ENCODE results near the gene CYB561A3. TPM values are rescaled to one million over a fixed set of nuclear protein-coding genes. Genes with fewer than 3 reads are reported as not detected.
"Not testable (repeated sequence)": the region's sequence is repeated elsewhere in the genome, so short reads cannot be mapped to it uniquely, and the experiment has no call there.

CYB561A3 gene
- total and polyA plus RNA-seq, 7 experiments from 2014 or later = 37.9 to 73.8 (median 45.5) TPM

DNA sequence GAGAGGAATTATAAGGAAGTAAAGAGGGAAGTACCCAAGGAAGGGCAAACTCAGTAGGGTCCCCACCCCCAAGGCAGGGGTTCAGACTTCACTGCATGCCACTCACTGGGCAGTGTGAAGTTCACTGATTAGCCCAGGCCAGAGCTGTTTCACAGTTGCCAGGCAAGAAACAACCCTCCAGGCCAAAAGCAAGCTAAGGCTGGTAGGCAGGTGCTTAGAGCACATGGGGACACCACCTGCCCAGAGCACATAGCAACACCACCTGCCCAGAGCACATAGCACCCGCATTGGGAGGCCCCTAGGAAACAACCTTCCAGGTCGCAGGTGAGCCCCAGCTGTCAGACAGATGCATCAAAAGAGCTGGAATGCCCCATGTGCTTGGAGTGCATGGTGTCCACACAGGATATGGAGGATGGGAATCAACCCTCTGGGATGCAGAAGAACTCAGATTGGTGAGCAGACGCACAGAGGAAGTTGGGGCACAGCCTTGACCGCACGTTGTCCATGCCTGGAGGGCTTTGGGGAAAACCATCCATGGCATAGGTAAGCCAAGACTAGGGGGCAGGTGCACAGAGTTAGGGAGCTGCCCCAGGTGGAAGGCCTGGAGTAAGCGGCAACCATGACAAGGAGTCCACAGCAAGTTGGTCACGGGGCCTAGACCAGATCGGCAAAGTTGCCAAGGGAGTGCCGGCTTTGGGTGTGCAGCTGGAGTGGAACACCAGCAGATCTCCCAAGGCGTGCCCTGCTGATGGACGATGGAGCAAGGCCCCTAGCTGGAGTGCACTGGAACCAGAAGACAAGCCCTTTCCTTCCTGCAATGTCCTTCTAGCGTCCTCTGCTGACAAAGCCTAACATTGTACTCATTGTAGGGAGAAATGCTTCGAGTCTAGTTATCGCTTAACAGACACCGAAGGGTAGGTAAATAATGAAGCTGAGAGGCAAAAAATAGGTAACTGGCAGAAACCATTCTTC lies 22.9 kb upstream of the CYB561A3 start:
- H3K4me1 Mint-ChIP-seq = peaks cover 0 to 9% (median 7%) of the 10 kb centered on the region in 7 donors
- ATAC-seq = no peak
- no peak overlapping the region for H3K4me3 ChIP-seq (ENCODE audit: low read length)
- H3K9me3 Mint-ChIP-seq = peaks cover 0 to 1% (median 0%) of the 10 kb centered on the region in 11 donors
- CTCF ChIA-PET = interaction anchor here (0.8 to 7.2 kb wide), 16 partner anchors 9 to 553 kb away, joined by 3 to 184 read pairs (median 5); partner anchors contain the start of genes CYB561A3, DDB1, TKFC and TMEM138
- H3K27ac ChIP-seq (ENCODE audit: low read depth, low read length) = no peak overlapping the region
- H3K27me3 Mint-ChIP-seq = no peaks in the 10 kb centered on the region
- no peaks in the 10 kb centered on the region for H3K36me3 ChIP-seq (ENCODE audit: control insufficient read depth in 2 of 3, insufficient read depth in 3 of 3, low read length in 3 of 3)
- H3K4me1 ChIP-seq (ENCODE audit: control insufficient read depth in 2 of 2, insufficient read depth in 2 of 2, low read length in 2 of 2) = no peaks in the 10 kb centered on the region
- H3K4me3 Mint-ChIP-seq = no peak overlapping the region
- H3K27me3 ChIP-seq (ENCODE audit: control insufficient read depth in 2 of 2, insufficient read depth in 2 of 2, low read length in 2 of 2) = no peaks in the 10 kb centered on the region
- H3K9me3 ChIP-seq (ENCODE audit: control insufficient read depth in 2 of 3, low read length in 3 of 3) = no peaks in the 10 kb centered on the region
- POLR2A ChIA-PET = interaction anchor here (2.9 to 6.5 kb wide), 2 partner anchors 22 to 49 kb away, joined by 14 to 70 read pairs; partner anchors contain the start of genes CYB561A3, DDB1, TKFC and TMEM138
- H3K27ac Mint-ChIP-seq = peak overlapping the region in 1 of 9 donors; percentile 30
- intact Hi-C loops (cut with micrococcal nuclease) = loop anchor here (1.0 to 5.0 kb wide), 7 partner anchors 22 to 609 kb away; partner anchors contain the start of genes CYB561A3 (in 1 of the 2) and TMEM138 (in 1 of the 2)
- peaks cover 0 to under 1% (median 0%) of the 10 kb centered on the region in 5 donors for H3K36me3 Mint-ChIP-seq
- no peak for DNase-seq

DNA sequence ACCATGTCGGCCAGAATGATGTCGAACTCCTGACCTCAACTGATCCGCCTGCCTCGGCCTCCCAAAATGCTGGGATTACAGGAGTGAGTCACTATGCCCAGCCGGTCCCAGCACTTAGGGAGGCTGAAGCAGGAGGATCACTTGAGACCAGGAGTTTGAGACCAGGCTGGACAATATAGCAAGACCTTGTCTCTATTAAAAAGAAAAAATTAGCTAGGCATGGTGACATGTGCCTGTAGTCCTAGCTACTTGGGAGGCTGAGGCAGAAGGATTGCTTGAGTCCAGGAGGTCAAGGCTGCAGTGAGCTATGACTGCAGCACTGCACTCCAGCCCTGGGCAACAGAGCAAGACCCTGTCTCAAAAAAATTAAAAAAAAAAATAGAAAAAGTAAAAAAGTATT lies 22.2 kb upstream of the CYB561A3 start:
- H3K36me3 ChIP-seq (ENCODE audit: control insufficient read depth in 2 of 3, insufficient read depth in 3 of 3, low read length in 3 of 3); DNase-seq; H3K9me3 Mint-ChIP-seq; H3K4me3 ChIP-seq (ENCODE audit: low read length); H3K27me3 Mint-ChIP-seq; ATAC-seq; H3K4me3 Mint-ChIP-seq; intact Hi-C loops (cut with micrococcal nuclease); H3K27me3 ChIP-seq (ENCODE audit: control insufficient read depth in 2 of 2, insufficient read depth in 2 of 2, low read length in 2 of 2); H3K4me1 ChIP-seq (ENCODE audit: control insufficient read depth in 2 of 2, insufficient read depth in 2 of 2, low read length in 2 of 2); H3K4me1 Mint-ChIP-seq; H3K36me3 Mint-ChIP-seq; H3K27ac Mint-ChIP-seq; H3K27ac ChIP-seq (ENCODE audit: low read depth, low read length); H3K9me3 ChIP-seq (ENCODE audit: control insufficient read depth in 2 of 3, low read length in 3 of 3): not testable (repeated sequence)
- POLR2A ChIA-PET = interaction anchor here (6.5 kb wide), 1 partner anchor 48 kb away, joined by 70 read pairs; the partner anchor contains the start of genes DDB1 and TKFC
- CTCF ChIA-PET = interaction anchor here (1.7 to 7.2 kb wide), 2 partner anchors 18 to 48 kb away, joined by 4 to 184 read pairs; partner anchors contain the start of genes DDB1 and TKFC

DNA sequence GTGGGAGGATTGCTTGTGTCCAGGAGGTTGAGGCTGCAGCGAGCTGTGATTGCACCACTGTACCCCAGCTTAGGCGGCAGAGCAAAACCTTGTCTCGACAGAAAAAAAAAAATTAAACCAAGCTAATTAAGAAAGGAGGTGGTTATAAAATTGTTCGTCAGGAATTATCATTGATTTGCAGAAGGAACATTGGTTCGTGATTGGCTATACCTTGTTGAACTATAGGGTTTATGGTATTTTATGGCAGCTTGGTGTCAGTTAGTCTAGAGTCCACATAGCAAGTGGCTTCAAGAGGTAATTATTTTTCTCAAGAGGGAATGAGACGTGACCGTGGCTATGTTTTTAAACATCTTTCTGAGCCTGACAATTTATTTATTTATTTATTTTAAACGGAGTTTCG lies 19.2 kb upstream of the CYB561A3 start:
- ATAC-seq (no peak), DNase-seq (no peak)
- Histone ChIP-seq H3K4me3 (ENCODE audit: low read length) (no peak overlapping the region), H3K9me3 (ENCODE audit: control insufficient read depth in 2 of 3, low read length in 3 of 3) (no peaks in the 10 kb centered on the region), H3K36me3 (ENCODE audit: control insufficient read depth in 2 of 3, insufficient read depth in 3 of 3, low read length in 3 of 3) (no peaks in the 10 kb centered on the region), H3K27ac (ENCODE audit: low read depth, low read length) (no peak overlapping the region), H3K4me1 (ENCODE audit: control insufficient read depth in 2 of 2, insufficient read depth in 2 of 2, low read length in 2 of 2) (no peaks in the 10 kb centered on the region), H3K27me3 (ENCODE audit: control insufficient read depth in 2 of 2, insufficient read depth in 2 of 2, low read length in 2 of 2) (no peaks in the 10 kb centered on the region)
- Mint-ChIP-seq H3K27ac (no peak overlapping the region), H3K36me3 (peaks cover 0 to 10% (median 6%) of the 10 kb centered on the region in 5 donors), H3K9me3 (no peaks in the 10 kb centered on the region), H3K4me3 (no peak overlapping the region), H3K4me1 (peaks cover 0 to 9% (median 7%) of the 10 kb centered on the region in 7 donors), H3K27me3 (no peaks in the 10 kb centered on the region)
- intact Hi-C loops (cut with micrococcal nuclease) = no loop called here
- CTCF ChIA-PET = interaction anchor here (0.6 to 7.2 kb wide), 3 partner anchors 16 to 45 kb away, joined by 5 to 184 read pairs (median 6); partner anchors contain the start of genes DDB1, TKFC and TMEM138
- POLR2A ChIA-PET = interaction anchor here (0.7 kb wide), 2 partner anchors 275 to 1743 kb away, joined by 3 to 7 read pairs; no protein-coding TSS in a partner anchor

DNA sequence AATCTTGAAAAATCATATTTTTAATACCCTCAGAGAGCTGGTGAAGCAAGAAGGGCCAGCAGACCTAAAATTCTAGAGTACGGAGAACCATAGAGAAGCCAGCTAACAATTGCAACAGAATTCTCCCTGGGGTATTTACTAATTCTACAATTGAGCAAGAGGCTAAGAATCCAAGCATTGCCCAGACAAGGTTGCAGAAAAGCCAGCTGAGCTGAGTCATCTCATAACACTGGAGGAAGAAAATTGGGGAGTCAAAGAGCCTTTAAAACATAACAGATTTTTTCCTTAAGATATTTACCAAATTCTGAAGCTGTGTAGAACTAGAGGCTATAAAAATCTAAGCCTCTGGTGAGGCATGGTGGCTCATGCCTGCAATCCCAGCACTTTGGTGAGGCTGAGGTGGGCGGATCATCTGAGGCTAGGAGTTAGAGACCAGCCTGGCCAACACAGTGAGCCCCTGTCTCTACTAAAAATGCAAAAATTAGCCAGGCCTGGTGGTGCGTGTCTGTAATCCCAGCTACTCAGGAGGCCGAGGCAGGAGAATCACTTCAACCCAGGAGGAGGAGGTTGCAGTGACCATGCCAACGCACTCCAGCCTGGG lies 17.1 kb upstream of the CYB561A3 start:
- H3K36me3 ChIP-seq (ENCODE audit: control insufficient read depth in 2 of 3, insufficient read depth in 3 of 3, low read length in 3 of 3) = peaks cover 0 to 4% (median 0%) of the 10 kb centered on the region in 3 experiments

DNA sequence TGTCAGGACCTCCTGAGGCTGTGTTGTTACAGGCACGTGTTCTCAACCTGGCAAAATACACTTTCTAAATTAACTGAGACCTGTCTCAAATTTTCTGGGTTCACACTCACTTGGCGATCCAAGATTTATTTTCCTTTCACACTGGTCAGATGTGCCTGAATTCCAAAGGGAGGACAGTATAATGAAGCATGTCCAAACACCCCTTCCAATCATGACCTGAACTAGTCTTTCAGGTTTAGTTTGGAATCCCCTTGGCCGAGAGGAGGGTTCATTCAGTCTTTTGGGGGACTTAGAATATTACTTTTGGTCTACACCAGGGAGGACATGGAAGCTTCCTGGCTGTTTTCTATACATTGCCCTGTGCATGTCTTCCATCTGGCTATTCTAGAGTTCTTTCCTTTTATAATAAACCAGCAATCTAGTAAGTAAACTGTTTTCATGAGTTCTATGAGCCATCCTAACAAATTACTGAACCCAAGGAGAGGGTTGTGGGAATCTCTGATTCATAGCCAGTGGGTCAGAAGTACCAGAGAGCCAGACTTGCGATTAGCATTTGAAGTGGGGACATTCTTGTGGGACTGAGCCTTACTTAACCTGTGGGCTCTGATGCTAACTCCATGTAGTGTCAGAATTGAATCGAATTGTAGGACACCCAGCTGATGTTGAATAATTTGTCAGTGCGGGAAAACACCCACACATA lies 15.9 kb upstream of the CYB561A3 start:
- Mint-ChIP-seq H3K27me3 (no peaks in the 10 kb centered on the region), H3K4me3 (no peak overlapping the region), H3K9me3 (no peaks in the 10 kb centered on the region), H3K36me3 (peaks cover 0 to 15% (median 10%) of the 10 kb centered on the region in 5 donors), H3K27ac (no peak overlapping the region), H3K4me1 (no peaks in the 10 kb centered on the region)
- ATAC-seq = no peak
- no peaks in the 10 kb centered on the region for H3K9me3 ChIP-seq (ENCODE audit: control insufficient read depth in 2 of 3, low read length in 3 of 3)
- intact Hi-C loops (cut with micrococcal nuclease) = no loop called here
- no peaks in the 10 kb centered on the region for H3K27me3 ChIP-seq (ENCODE audit: control insufficient read depth in 2 of 2, insufficient read depth in 2 of 2, low read length in 2 of 2)
- DNase-seq = no peak
- peaks cover 0 to 4% (median 0%) of the 10 kb centered on the region in 3 experiments for H3K36me3 ChIP-seq (ENCODE audit: control insufficient read depth in 2 of 3, insufficient read depth in 3 of 3, low read length in 3 of 3)
- H3K27ac ChIP-seq (ENCODE audit: low read depth, low read length) = no peak overlapping the region
- ChIA-PET CTCF (interaction anchor here (1.1 to 1.5 kb wide), 2 partner anchors 8 to 41 kb away, joined by 4 to 6 read pairs; no protein-coding TSS in a partner anchor), POLR2A (no interaction called here)
- H3K4me1 ChIP-seq (ENCODE audit: control insufficient read depth in 2 of 2, insufficient read depth in 2 of 2, low read length in 2 of 2) = no peaks in the 10 kb centered on the region
- no peak overlapping the region for H3K4me3 ChIP-seq (ENCODE audit: low read length)

More for the DNA sequence above, 17.1 kb upstream of the CYB561A3 start:
- no peak overlapping the region for H3K4me3 Mint-ChIP-seq
- Histone ChIP-seq H3K4me3 (ENCODE audit: low read length) (no peak overlapping the region), H3K4me1 (ENCODE audit: control insufficient read depth in 2 of 2, insufficient read depth in 2 of 2, low read length in 2 of 2) (no peaks in the 10 kb centered on the region), H3K9me3 (ENCODE audit: control insufficient read depth in 2 of 3, low read length in 3 of 3) (no peaks in the 10 kb centered on the region), H3K27me3 (ENCODE audit: control insufficient read depth in 2 of 2, insufficient read depth in 2 of 2, low read length in 2 of 2) (no peaks in the 10 kb centered on the region), H3K27ac (ENCODE audit: low read depth, low read length) (no peak overlapping the region)
- DNase-seq (no peak), ATAC-seq (peak; percentile 57)
- no peaks in the 10 kb centered on the region for H3K9me3 Mint-ChIP-seq
- intact Hi-C loops (cut with micrococcal nuclease) = no loop called here
- H3K36me3 Mint-ChIP-seq = peaks cover 0 to 15% (median 9%) of the 10 kb centered on the region in 5 donors
- H3K27ac Mint-ChIP-seq = no peak overlapping the region
- no peaks in the 10 kb centered on the region for H3K27me3 Mint-ChIP-seq
- ChIA-PET POLR2A (no interaction called here), CTCF (interaction anchor here (1.5 kb wide), 1 partner anchor 42 kb away, joined by 6 read pairs; no protein-coding TSS in a partner anchor)
- H3K4me1 Mint-ChIP-seq = no peaks in the 10 kb centered on the region

DNA sequence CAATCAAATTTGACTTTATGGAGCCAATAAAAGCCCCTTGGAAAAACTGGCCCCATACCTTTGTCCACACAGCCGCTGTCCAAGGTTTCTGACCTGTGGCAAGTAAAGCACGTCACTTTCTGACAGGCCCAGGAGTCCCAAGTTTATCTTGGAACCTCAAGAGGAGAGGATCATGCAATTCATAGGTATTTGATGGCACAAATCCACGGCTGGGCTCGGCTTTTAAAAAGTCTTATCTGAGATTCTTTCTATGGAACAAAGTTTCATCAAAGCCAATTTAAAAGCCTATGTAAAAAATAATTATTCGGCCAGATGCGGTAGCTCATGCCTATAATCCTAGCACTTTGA lies 14.1 kb upstream of the CYB561A3 start:
- Mint-ChIP-seq H3K27me3 (no peaks in the 10 kb centered on the region), H3K9me3 (no peaks in the 10 kb centered on the region), H3K27ac (no peak overlapping the region), H3K4me1 (peaks cover 0 to 3% (median 0%) of the 10 kb centered on the region in 7 donors), H3K36me3 (peaks cover 0 to 25% (median 14%) of the 10 kb centered on the region in 5 donors), H3K4me3 (no peak overlapping the region)
- no peaks in the 10 kb centered on the region for H3K9me3 ChIP-seq (ENCODE audit: control insufficient read depth in 2 of 3, low read length in 3 of 3)
- H3K27me3 ChIP-seq (ENCODE audit: control insufficient read depth in 2 of 2, insufficient read depth in 2 of 2, low read length in 2 of 2) = no peaks in the 10 kb centered on the region
- no peaks in the 10 kb centered on the region for H3K4me1 ChIP-seq (ENCODE audit: control insufficient read depth in 2 of 2, insufficient read depth in 2 of 2, low read length in 2 of 2)
- ATAC-seq (no peak), DNase-seq (no peak)
- CTCF ChIA-PET = no interaction called here
- intact Hi-C loops (cut with micrococcal nuclease) = no loop called here
- no peak overlapping the region for H3K27ac ChIP-seq (ENCODE audit: low read depth, low read length)
- POLR2A ChIA-PET = no interaction called here
- no peak overlapping the region for H3K4me3 ChIP-seq (ENCODE audit: low read length)
- H3K36me3 ChIP-seq (ENCODE audit: control insufficient read depth in 2 of 3, insufficient read depth in 3 of 3, low read length in 3 of 3) = peaks cover 0 to 5% (median 0%) of the 10 kb centered on the region in 3 experiments

Measured in naive thymus-derived CD4-positive, alpha-beta T cell (primary cell).